ENCODE results near the gene AVL9.

Gene AVL9

GRCh38 chr7:32539919-32540531 lies 44.7 kb downstream of the AVL9 start:
- no peak for TF ChIP-seq CTCF (conservative IDR thresholded peaks at IDR 0.05; ENCODE audit: low read depth, low read length)
- DNase-seq (ENCODE audit: low read depth): no peak
- H3K4me3 ChIP-seq (ENCODE audit: low read length): no peak overlapping the region

GRCh38 chr7:32542595-32542994 lies 47.3 kb downstream of the AVL9 start:
- H3K4me3 ChIP-seq (ENCODE audit: low read length): no peak overlapping the region
- TF ChIP-seq CTCF (conservative IDR thresholded peaks at IDR 0.05; ENCODE audit: low read depth, low read length): no peak
- DNase-seq (ENCODE audit: low read depth): no peak

- DNase-seq (ENCODE audit: low read depth): no peak
- no peak overlapping the region for H3K4me3 ChIP-seq (ENCODE audit: low read length)
- no peak for TF ChIP-seq CTCF (conservative IDR thresholded peaks at IDR 0.05; ENCODE audit: low read depth, low read length)
Measured at GRCh38 chr7:32559480-32559879, 64.2 kb downstream of the AVL9 start.

GRCh38 chr7:32560075-32560474 lies 64.8 kb downstream of the AVL9 start:
- no peak overlapping the region for H3K4me3 ChIP-seq (ENCODE audit: low read length)
- no peak for DNase-seq (ENCODE audit: low read depth)
- TF ChIP-seq CTCF (conservative IDR thresholded peaks at IDR 0.05; ENCODE audit: low read depth, low read length): no peak

- DNase-seq (ENCODE audit: low read depth): no peak
- no peak overlapping the region for H3K4me3 ChIP-seq (ENCODE audit: low read length)
- no peak for TF ChIP-seq CTCF (conservative IDR thresholded peaks at IDR 0.05; ENCODE audit: low read depth, low read length)
Measured at GRCh38 chr7:32561613-32562012, 66.3 kb downstream of the AVL9 start.

- H3K4me3 ChIP-seq (ENCODE audit: low read length): no peak overlapping the region
- TF ChIP-seq CTCF (conservative IDR thresholded peaks at IDR 0.05; ENCODE audit: low read depth, low read length): no peak
- no peak for DNase-seq (ENCODE audit: low read depth)
Measured at GRCh38 chr7:32564542-32564941, 69.3 kb downstream of the AVL9 start.

- DNase-seq (ENCODE audit: low read depth): no peak
- no peak overlapping the region for H3K4me3 ChIP-seq (ENCODE audit: low read length)
- no peak for TF ChIP-seq CTCF (conservative IDR thresholded peaks at IDR 0.05; ENCODE audit: low read depth, low read length)
Measured at GRCh38 chr7:32569388-32570289, 74.3 kb downstream of the AVL9 start.

Data from retinal pigment epithelial cell (primary cell).